ENCODE data around the gene PPIB. TPM values are rescaled to one million over a fixed set of nuclear protein-coding genes. Genes with fewer than 3 reads are reported as not detected.

PPIB gene
- total RNA-seq, 1 experiment from 2014 or later, result 453 TPM

DNA sequence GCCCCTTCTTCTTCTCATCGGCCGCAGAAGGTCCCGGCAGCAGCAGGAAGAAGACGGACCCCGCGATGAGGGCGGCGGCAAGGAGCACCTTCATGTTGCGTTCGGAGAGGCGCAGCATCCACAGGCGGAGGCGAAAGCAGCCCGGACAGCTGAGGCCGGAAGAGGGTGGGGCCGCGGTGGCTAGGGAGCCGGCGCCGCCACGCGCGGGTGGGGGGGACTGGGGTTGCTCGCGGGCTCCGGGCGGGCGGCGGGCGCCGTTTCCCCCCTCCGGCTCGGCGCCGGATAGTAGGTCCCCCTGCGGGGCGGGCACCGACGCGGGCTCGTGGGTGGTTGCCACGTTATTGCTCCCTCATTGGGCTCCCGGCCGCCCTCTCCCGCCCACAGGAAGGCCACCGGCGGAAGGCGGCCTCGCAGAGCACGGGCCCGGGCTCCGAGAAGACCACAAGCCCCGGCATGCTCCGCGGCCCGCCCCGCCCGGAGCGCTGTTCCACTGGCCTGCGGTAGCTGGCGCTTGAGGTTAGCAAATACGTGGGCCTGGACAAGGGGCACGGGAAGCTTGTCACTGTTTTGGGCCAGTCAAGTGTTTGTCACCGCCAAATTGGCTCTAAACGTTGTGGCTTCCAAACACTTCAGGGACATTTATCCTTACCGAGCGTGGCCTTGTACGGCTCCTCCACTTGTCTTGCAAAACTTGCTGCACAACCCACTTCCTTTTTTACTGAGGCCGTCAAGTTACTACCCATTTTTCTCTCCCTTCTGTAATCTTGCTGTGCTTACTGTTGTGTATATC lies at the start of gene PPIB (continued):
- TF ChIP-seq, protein P1, sequence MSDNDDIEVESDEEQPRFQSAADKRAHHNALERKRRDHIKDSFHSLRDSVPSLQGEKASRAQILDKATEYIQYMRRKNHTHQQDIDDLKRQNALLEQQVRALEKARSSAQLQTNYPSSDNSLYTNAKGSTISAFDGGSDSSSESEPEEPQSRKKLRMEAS (IDR thresholded peaks at IDR 0.05), result peak; percentile 57
- TF ChIP-seq TCF7L2 (IDR thresholded peaks at IDR 0.05; ENCODE audit: borderline replicate concordance, extremely low read depth, insufficient read depth, insufficient read length), result peak; percentile 55
- TF ChIP-seq POLR2A (IDR thresholded peaks at IDR 0.05; ENCODE audit: borderline replicate concordance, extremely low read depth, insufficient read depth, insufficient read length), result peak; percentile 48
- peak; percentile 80; the same call in 1 of the 2 replicates for TF ChIP-seq ZFX (IDR thresholded peaks at IDR 0.05)
- TF ChIP-seq POLR2AphosphoS5 (IDR thresholded peaks at IDR 0.05; ENCODE audit: low read depth, low read length), result peak; percentile 89

DNA sequence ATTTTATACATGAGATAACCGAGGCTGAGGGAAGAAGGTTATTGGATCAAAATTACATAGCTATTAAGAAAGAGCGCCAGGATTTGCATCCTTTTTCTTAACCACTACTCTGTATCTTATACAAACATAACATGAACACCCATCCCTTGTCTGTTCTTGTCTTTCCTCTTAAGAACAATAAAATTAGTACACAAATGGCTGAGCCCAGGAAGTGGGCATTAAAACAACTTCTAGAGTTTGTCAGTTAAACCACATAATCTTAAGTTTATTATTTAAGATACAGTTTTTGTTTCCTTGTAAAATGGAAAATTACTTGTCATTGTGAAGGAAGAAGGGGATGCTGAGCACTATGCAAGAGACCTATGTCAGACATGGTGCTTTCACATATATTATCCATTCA lies 48.9 kb upstream of the PPIB start:
- Histone ChIP-seq H3K9me3 (ENCODE audit: control insufficient read depth in 1 of 2, insufficient read depth in 1 of 2, low read depth in 1 of 2, low read length in 2 of 2) (no peaks in the 10 kb centered on the region), H3K9me2 (ENCODE audit: insufficient read depth) (no peaks in the 10 kb centered on the region), H3K27ac (ENCODE audit: low read depth, low read length) (no peak overlapping the region), H3K27me3 (ENCODE audit: insufficient read depth, low read length) (no peaks in the 10 kb centered on the region), H3K79me2 (ENCODE audit: insufficient read depth, low read length) (0 out of 2 replicates have a peak, but pooled peaks cover 2% of the 10 kb centered on the region), H3K4me2 (ENCODE audit: low read length) (no peak overlapping the region), H3K4me3 (replicated peaks in 1 of 2; ENCODE audit: low read depth in 1 of 2, low read length in 2 of 2) (no peak overlapping the region), H2AFZ (ENCODE audit: low read depth, low read length, poor library complexity, severe bottlenecking) (no peak overlapping the region), H3K9ac (ENCODE audit: low read length) (no peak overlapping the region), H4K20me1 (ENCODE audit: insufficient read depth) (no peaks in the 10 kb centered on the region), H3K36me3 (ENCODE audit: control insufficient read depth in 1 of 2, insufficient read depth in 2 of 2, low read length in 2 of 2) (peaks cover 5 to 10% of the 10 kb centered on the region in 2 experiments; a peak in 2 of 4 replicates), H3K4me1 (ENCODE audit: control insufficient read depth in 1 of 2, insufficient read depth in 2 of 2, low read length in 2 of 2) (peaks cover 0 to 5% of the 10 kb centered on the region in 2 experiments; a peak in 1 of 4 replicates)
- intact Hi-C loops (cut with micrococcal nuclease), result no loop called here
- POLR2A ChIA-PET, result no interaction called here
- TF ChIP-seq RAD21 (IDR thresholded peaks at IDR 0.05; ENCODE audit: low read depth) (no peak), EZH2phosphoT487 (IDR thresholded peaks at IDR 0.05; ENCODE audit: borderline replicate concordance) (no peak), POLR2A (IDR thresholded peaks at IDR 0.05; ENCODE audit: borderline replicate concordance, extremely low read depth, insufficient read depth, insufficient read length) (no peak), POLR2AphosphoS5 (IDR thresholded peaks at IDR 0.05; ENCODE audit: low read depth, low read length) (no peak)
- TF ChIP-seq, protein P2, sequence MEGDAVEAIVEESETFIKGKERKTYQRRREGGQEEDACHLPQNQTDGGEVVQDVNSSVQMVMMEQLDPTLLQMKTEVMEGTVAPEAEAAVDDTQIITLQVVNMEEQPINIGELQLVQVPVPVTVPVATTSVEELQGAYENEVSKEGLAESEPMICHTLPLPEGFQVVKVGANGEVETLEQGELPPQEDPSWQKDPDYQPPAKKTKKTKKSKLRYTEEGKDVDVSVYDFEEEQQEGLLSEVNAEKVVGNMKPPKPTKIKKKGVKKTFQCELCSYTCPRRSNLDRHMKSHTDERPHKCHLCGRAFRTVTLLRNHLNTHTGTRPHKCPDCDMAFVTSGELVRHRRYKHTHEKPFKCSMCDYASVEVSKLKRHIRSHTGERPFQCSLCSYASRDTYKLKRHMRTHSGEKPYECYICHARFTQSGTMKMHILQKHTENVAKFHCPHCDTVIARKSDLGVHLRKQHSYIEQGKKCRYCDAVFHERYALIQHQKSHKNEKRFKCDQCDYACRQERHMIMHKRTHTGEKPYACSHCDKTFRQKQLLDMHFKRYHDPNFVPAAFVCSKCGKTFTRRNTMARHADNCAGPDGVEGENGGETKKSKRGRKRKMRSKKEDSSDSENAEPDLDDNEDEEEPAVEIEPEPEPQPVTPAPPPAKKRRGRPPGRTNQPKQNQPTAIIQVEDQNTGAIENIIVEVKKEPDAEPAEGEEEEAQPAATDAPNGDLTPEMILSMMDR (IDR thresholded peaks at IDR 0.05 in 2 of 3, conservative IDR thresholded peaks at IDR 0.05 in 1 of 3; ENCODE audit: borderline replicate concordance in 1 of 3, insufficient read depth in 1 of 3, low read depth in 2 of 3, low read length in 2 of 3), result no peak
- TF ChIP-seq, protein P3, sequence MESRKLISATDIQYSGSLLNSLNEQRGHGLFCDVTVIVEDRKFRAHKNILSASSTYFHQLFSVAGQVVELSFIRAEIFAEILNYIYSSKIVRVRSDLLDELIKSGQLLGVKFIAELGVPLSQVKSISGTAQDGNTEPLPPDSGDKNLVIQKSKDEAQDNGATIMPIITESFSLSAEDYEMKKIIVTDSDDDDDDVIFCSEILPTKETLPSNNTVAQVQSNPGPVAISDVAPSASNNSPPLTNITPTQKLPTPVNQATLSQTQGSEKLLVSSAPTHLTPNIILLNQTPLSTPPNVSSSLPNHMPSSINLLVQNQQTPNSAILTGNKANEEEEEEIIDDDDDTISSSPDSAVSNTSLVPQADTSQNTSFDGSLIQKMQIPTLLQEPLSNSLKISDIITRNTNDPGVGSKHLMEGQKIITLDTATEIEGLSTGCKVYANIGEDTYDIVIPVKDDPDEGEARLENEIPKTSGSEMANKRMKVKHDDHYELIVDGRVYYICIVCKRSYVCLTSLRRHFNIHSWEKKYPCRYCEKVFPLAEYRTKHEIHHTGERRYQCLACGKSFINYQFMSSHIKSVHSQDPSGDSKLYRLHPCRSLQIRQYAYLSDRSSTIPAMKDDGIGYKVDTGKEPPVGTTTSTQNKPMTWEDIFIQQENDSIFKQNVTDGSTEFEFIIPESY (IDR thresholded peaks at IDR 0.05; ENCODE audit: extremely low read depth, insufficient replicate concordance, low read length), result no peak
- RAD21 ChIA-PET (ENCODE audit: low non-redundant PET in 1 of 2, low total read pairs in 2 of 2, uncharacterized antibody in 2 of 2, unreplicated experiment in 2 of 2), result no interaction called here
- BruUV-seq (replicated peaks), result no TSS peak
- DNase-seq (ENCODE audit: low read depth, low spot score), result no peak
- no peak for ATAC-seq
- CTCF ChIA-PET, result no interaction called here
